ENCODE data around the gene NINJ2. TPM values are rescaled to one million over a fixed set of nuclear protein-coding genes. Genes with fewer than 3 reads are reported as not detected.

NINJ2 gene
- polyA plus RNA-seq, 1 donor from 2014 or later: not detected

- H3K9me3 ChIP-seq (ENCODE audit: low read length): no peaks in the 10 kb centered on the region
- H3K27me3 ChIP-seq (ENCODE audit: insufficient read depth, low read depth, low read length): no peaks in the 10 kb centered on the region
- no peaks in the 10 kb centered on the region for H3K79me2 ChIP-seq (replicated peaks; ENCODE audit: insufficient read depth, low read length)
- H3K27ac ChIP-seq (ENCODE audit: low read length): no peak overlapping the region
- H3K4me2 ChIP-seq (ENCODE audit: low read length): no peak overlapping the region
- H3K36me3 ChIP-seq (ENCODE audit: insufficient read depth, low read length): no peaks in the 10 kb centered on the region
- no peak overlapping the region for H2AFZ ChIP-seq (ENCODE audit: low read depth, low read length)
- no peak for TF ChIP-seq MXI1 (conservative IDR thresholded peaks at IDR 0.05; ENCODE audit: poor library complexity, severe bottlenecking)
- no peak for TF ChIP-seq EZH2 (IDR thresholded peaks at IDR 0.05; ENCODE audit: borderline replicate concordance, insufficient read depth, low read length, poor library complexity, severe bottlenecking)
- TF ChIP-seq POLR2AphosphoS5 (IDR thresholded peaks at IDR 0.05): no peak
- no peak for TF ChIP-seq RAD21 (conservative IDR thresholded peaks at IDR 0.05)
- TF ChIP-seq REST (IDR thresholded peaks at IDR 0.05; ENCODE audit: borderline replicate concordance): no peak
- no peak for TF ChIP-seq CTCF (IDR thresholded peaks at IDR 0.05; ENCODE audit: poor library complexity, severe bottlenecking)
- no peak for TF ChIP-seq EP300 (conservative IDR thresholded peaks at IDR 0.05; ENCODE audit: poor library complexity, severe bottlenecking)
- H4K20me1 ChIP-seq (ENCODE audit: insufficient read depth): no peaks in the 10 kb centered on the region
- no peaks in the 10 kb centered on the region for H3F3A ChIP-seq (ENCODE audit: insufficient read depth, low read length, poor library complexity, severe bottlenecking)
- no peaks in the 10 kb centered on the region for H3K9me2 ChIP-seq (ENCODE audit: insufficient read depth, low read length)
- H3K4me3 ChIP-seq (ENCODE audit: low read length): no peak overlapping the region
- H3K9ac ChIP-seq (ENCODE audit: low read length): no peak overlapping the region
Measured at GRCh38 chr12:659090-659683, 4.1 kb downstream of the NINJ2 start.

GRCh38 chr12:650983-651382 is 12.3 kb downstream of the NINJ2 start:
- no peaks in the 10 kb centered on the region for H4K20me1 ChIP-seq (ENCODE audit: insufficient read depth)
- no peaks in the 10 kb centered on the region for H3K9me3 ChIP-seq (ENCODE audit: low read length)
- no peaks in the 10 kb centered on the region for H3K9me2 ChIP-seq (ENCODE audit: insufficient read depth, low read length)
- no peaks in the 10 kb centered on the region for H3F3A ChIP-seq (ENCODE audit: insufficient read depth, low read length, poor library complexity, severe bottlenecking)
- no peak overlapping the region for H3K4me3 ChIP-seq (ENCODE audit: low read length)
- TF ChIP-seq TAF1 (IDR thresholded peaks at IDR 0.05; ENCODE audit: low read depth) (no peak), EZH2 (IDR thresholded peaks at IDR 0.05; ENCODE audit: borderline replicate concordance, insufficient read depth, low read length, poor library complexity, severe bottlenecking) (no peak), EP300 (conservative IDR thresholded peaks at IDR 0.05; ENCODE audit: poor library complexity, severe bottlenecking) (no peak), SMC3 (conservative IDR thresholded peaks at IDR 0.05; ENCODE audit: poor library complexity) (no peak), MXI1 (conservative IDR thresholded peaks at IDR 0.05; ENCODE audit: poor library complexity, severe bottlenecking) (no peak), POLR2AphosphoS5 (IDR thresholded peaks at IDR 0.05) (no peak), RAD21 (conservative IDR thresholded peaks at IDR 0.05) (no peak), REST (IDR thresholded peaks at IDR 0.05; ENCODE audit: borderline replicate concordance) (no peak), CTCF (IDR thresholded peaks at IDR 0.05; ENCODE audit: poor library complexity, severe bottlenecking) (no peak)
- H3K27ac ChIP-seq (ENCODE audit: low read length): no peak overlapping the region
- H3K9ac ChIP-seq (ENCODE audit: low read length): no peak overlapping the region
- no peak overlapping the region for H2AFZ ChIP-seq (ENCODE audit: low read depth, low read length)
- H3K27me3 ChIP-seq (ENCODE audit: insufficient read depth, low read depth, low read length): no peaks in the 10 kb centered on the region
- H3K4me2 ChIP-seq (ENCODE audit: low read length): no peak overlapping the region
- H3K36me3 ChIP-seq (ENCODE audit: insufficient read depth, low read length): no peaks in the 10 kb centered on the region
- H3K79me2 ChIP-seq (replicated peaks; ENCODE audit: insufficient read depth, low read length): no peaks in the 10 kb centered on the region
